HepG2 (cell line): ENCODE measurements around the gene TLE7. TPM values are rescaled to one million over a fixed set of nuclear protein-coding genes. Genes with fewer than 3 reads are reported as not detected.

Source experiments
- BORCS8-MEF2B ChIP-seq: sonication (generic); formaldehyde crosslinking; IDR thresholded peaks from 2 replicates; pipeline ENCODE4 v1.8.0; 2022; ENCODE audit warnings: mild to moderate bottlenecking, missing genetic modification reagents
- ETV6 ChIP-seq: sonication (generic); formaldehyde crosslinking; conservative IDR thresholded peaks from 2 replicates; pipeline ENCODE4 v1.4.0; 2020; ENCODE audit warnings: missing genetic modification reagents
- HNF1B ChIP-seq: sonication (generic); formaldehyde crosslinking; IDR thresholded peaks from 2 replicates; pipeline ENCODE4 v1.5.1; 2020; ENCODE audit warnings: mild to moderate bottlenecking, moderate library complexity, missing genetic modification reagents
- NFE2L2 ChIP-seq: fragments of 150-350 bp; IDR thresholded peaks from 2 replicates; pipeline ENCODE4 v1.6.1; 2014; ENCODE audit warnings: low read length
- RAD21 ChIP-seq: fragments of 450-650 bp; formaldehyde crosslinking; IDR thresholded peaks from 2 replicates; pipeline ENCODE4 v1.5.0; 2020; ENCODE audit warnings: mild to moderate bottlenecking
- SIN3A ChIP-seq: IDR thresholded peaks from 2 replicates; pipeline ENCODE4 v1.6.1; 2011; ENCODE audit warnings: low read depth, mild to moderate bottlenecking, control low read depth, low read length, borderline replicate concordance
- SMAD9 ChIP-seq: sonication (generic); formaldehyde crosslinking; IDR thresholded peaks from 2 replicates; pipeline ENCODE4 v1.5.1; 2020; ENCODE audit warnings: mild to moderate bottlenecking, missing genetic modification reagents
- ZBTB49 ChIP-seq: sonication (generic); formaldehyde crosslinking; IDR thresholded peaks from 2 replicates; pipeline ENCODE4 v1.4.0; 2020; ENCODE audit warnings: missing genetic modification reagents, borderline replicate concordance
- ZFP62 ChIP-seq: sonication (generic); formaldehyde crosslinking; IDR thresholded peaks from 2 replicates; pipeline ENCODE4 v1.4.0; 2020; ENCODE audit warnings: missing genetic modification reagents
- ZFX ChIP-seq: sonication (generic); formaldehyde crosslinking; IDR thresholded peaks from 2 replicates; pipeline ENCODE4 v1.4.0; 2020; ENCODE audit warnings: mild to moderate bottlenecking, low read depth, missing genetic modification reagents, moderate library complexity
- ZNF180 ChIP-seq: sonication (generic); formaldehyde crosslinking; IDR thresholded peaks from 2 replicates; pipeline ENCODE4 v1.4.0; 2020; ENCODE audit warnings: low read depth, missing genetic modification reagents, borderline replicate concordance
- ZNF75D ChIP-seq: sonication (generic); formaldehyde crosslinking; IDR thresholded peaks from 2 replicates; pipeline ENCODE4 v1.8.1; 2023; ENCODE audit warnings: missing genetic modification reagents, mild to moderate bottlenecking, borderline replicate concordance
- ZNF768 ChIP-seq: sonication (generic); formaldehyde crosslinking; IDR thresholded peaks from 2 replicates; pipeline ENCODE4 v1.4.0; 2020; ENCODE audit warnings: missing genetic modification reagents
- polyA plus RNA-seq, 8 experiments: library from polyadenylated mRNA; depleted of rRNA in 3 of 8; stranded (reverse) in 7 of 8; unstranded in 1 of 8; fragments of >200 nt; fragmentation: Illumina TruSeq in 4 of 8; extraction: Trizol in 4 of 8; gene quantifications; 2 replicates each; pipeline versions ENCODE4 v1.2.1 to v1.2.3, GENCODE V29; 2011 to 2016; ENCODE audit warnings: low read depth in 4 of 8, missing spikeins in 1 of 8, mixed read lengths in 1 of 8; ENCODE audit not compliant: insufficient read depth in 1 of 8
- total RNA-seq, 5 experiments: library from RNA; depleted of rRNA; stranded (reverse); fragments of >200 nt; fragmentation: Illumina TruSeq; extraction: Trizol; gene quantifications; 2 replicates each; pipeline ENCODE4 v1.2.3, GENCODE V29; 2016; ENCODE audit warnings: low read depth in 1 of 5
- TF ChIP-seq, protein P1 (sequence below): sonication (generic); formaldehyde crosslinking; IDR thresholded peaks from 2 replicates; pipeline ENCODE4 v1.5.0; 2020; ENCODE audit warnings: missing genetic modification reagents, mild to moderate bottlenecking, borderline replicate concordance
- TF ChIP-seq, protein P2 (sequence below): sonication (generic); formaldehyde crosslinking; IDR thresholded peaks from 2 replicates; pipeline ENCODE4 v1.4.0; 2020; ENCODE audit warnings: missing genetic modification reagents, mild to moderate bottlenecking, borderline replicate concordance
- TF ChIP-seq, protein P3 (sequence below): sonication (generic); formaldehyde crosslinking; conservative IDR thresholded peaks from 2 replicates; pipeline ENCODE4 v1.8.0; 2022; ENCODE audit warnings: missing genetic modification reagents
- TF ChIP-seq, protein P4 (sequence below): IDR thresholded peaks from 2 replicates; pipeline ENCODE4 v1.6.1; 2016; ENCODE audit warnings: control low read depth

TLE7 gene
- total and polyA plus RNA-seq, 2 of the 13 experiments (the other 11 are each of a cell fraction or from before 2014, with no cell fraction given): not detected

- TF ChIP-seq ZNF75D (no peak), ZFX (CRISPR knock-in tag) (no peak), BORCS8-MEF2B (CRISPR knock-in tag) (0 out of 2 replicates have a peak, but pooled peaks have one; percentile 28), ZNF180 (CRISPR knock-in tag) (no peak), ZFP62 (CRISPR knock-in tag) (no peak), RAD21 (CRISPR knock-in tag) (peak; percentile 51; the same call in 1 of the 2 replicates), NFE2L2 (no peak), HNF1B (CRISPR knock-in tag) (no peak), SMAD9 (no peak), ETV6 (CRISPR knock-in tag) (no peak), ZBTB49 (CRISPR knock-in tag) (no peak), ZNF768 (CRISPR knock-in tag) (peak; percentile 94), SIN3A (no peak)
- TF ChIP-seq, protein P1, sequence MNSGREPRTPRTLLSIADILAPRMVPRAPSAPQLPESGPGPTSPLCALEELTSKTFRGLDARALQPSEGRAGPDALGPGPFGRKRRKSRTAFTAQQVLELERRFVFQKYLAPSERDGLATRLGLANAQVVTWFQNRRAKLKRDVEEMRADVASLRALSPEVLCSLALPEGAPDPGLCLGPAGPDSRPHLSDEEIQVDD (CRISPR knock-in tag): no peak
- TF ChIP-seq, protein P2, sequence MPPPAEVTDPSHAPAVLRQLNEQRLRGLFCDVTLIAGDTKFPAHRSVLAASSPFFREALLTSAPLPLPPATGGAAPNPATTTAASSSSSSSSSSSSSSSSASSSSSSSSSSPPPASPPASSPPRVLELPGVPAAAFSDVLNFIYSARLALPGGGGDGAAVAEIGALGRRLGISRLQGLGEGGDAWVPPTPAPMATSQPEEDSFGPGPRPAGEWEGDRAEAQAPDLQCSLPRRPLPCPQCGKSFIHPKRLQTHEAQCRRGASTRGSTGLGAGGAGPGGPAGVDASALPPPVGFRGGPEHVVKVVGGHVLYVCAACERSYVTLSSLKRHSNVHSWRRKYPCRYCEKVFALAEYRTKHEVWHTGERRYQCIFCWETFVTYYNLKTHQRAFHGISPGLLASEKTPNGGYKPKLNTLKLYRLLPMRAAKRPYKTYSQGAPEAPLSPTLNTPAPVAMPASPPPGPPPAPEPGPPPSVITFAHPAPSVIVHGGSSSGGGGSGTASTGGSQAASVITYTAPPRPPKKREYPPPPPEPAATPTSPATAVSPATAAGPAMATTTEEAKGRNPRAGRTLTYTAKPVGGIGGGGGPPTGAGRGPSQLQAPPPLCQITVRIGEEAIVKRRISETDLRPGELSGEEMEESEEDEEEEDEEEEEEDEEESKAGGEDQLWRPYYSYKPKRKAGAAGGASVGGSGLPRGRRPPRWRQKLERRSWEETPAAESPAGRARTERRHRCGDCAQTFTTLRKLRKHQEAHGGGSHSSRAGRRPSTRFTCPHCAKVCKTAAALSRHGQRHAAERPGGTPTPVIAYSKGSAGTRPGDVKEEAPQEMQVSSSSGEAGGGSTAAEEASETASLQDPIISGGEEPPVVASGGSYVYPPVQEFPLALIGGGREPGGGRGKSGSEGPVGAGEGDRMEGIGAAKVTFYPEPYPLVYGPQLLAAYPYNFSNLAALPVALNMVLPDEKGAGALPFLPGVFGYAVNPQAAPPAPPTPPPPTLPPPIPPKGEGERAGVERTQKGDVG (CRISPR knock-in tag): no peak
- TF ChIP-seq, protein P3, sequence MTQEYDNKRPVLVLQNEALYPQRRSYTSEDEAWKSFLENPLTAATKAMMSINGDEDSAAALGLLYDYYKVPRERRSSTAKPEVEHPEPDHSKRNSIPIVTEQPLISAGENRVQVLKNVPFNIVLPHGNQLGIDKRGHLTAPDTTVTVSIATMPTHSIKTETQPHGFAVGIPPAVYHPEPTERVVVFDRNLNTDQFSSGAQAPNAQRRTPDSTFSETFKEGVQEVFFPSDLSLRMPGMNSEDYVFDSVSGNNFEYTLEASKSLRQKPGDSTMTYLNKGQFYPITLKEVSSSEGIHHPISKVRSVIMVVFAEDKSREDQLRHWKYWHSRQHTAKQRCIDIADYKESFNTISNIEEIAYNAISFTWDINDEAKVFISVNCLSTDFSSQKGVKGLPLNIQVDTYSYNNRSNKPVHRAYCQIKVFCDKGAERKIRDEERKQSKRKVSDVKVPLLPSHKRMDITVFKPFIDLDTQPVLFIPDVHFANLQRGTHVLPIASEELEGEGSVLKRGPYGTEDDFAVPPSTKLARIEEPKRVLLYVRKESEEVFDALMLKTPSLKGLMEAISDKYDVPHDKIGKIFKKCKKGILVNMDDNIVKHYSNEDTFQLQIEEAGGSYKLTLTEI (CRISPR knock-in tag): no peak
- TF ChIP-seq, protein P4, sequence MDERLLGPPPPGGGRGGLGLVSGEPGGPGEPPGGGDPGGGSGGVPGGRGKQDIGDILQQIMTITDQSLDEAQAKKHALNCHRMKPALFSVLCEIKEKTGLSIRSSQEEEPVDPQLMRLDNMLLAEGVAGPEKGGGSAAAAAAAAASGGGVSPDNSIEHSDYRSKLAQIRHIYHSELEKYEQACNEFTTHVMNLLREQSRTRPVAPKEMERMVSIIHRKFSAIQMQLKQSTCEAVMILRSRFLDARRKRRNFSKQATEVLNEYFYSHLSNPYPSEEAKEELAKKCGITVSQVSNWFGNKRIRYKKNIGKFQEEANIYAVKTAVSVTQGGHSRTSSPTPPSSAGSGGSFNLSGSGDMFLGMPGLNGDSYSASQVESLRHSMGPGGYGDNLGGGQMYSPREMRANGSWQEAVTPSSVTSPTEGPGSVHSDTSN (CRISPR knock-in tag): no peak
Measured at GRCh38 chr16:71421911-71422310, 19.9 kb downstream of the TLE7 start (continued).
